ENCODE measurements around the gene NOVA2.

Gene NOVA2

GRCh38 chr19:45927565-45928261, 46.0 kb downstream of the NOVA2 start:
- peak; percentile 49 to 62 (median 57) for DNase-seq (ENCODE audit: low read depth in 2 of 3, low spot score in 2 of 3)

- DNase-seq (ENCODE audit: low read depth in 2 of 3, low spot score in 2 of 3): no peak
Measured at GRCh38 chr19:45924891-45925447, 48.7 kb downstream of the NOVA2 start.

GRCh38 chr19:45922281-45922680, 51.4 kb downstream of the NOVA2 start:
- no peak for DNase-seq (ENCODE audit: low read depth in 2 of 3, low spot score in 2 of 3)

GRCh38 chr19:45920458-45920857, 53.2 kb downstream of the NOVA2 start:
- DNase-seq (ENCODE audit: low read depth in 2 of 3, low spot score in 2 of 3): no peak

GRCh38 chr19:45919678-45920077, 54.0 kb downstream of the NOVA2 start:
- no peak for DNase-seq (ENCODE audit: low read depth in 2 of 3, low spot score in 2 of 3)

GRCh38 chr19:45918721-45919120, 54.9 kb downstream of the NOVA2 start:
- DNase-seq (ENCODE audit: low read depth in 2 of 3, low spot score in 2 of 3): no peak

GRCh38 chr19:45917421-45918091, 56.1 kb downstream of the NOVA2 start:
- DNase-seq (ENCODE audit: low read depth in 2 of 3, low spot score in 2 of 3): no peak

- no peak for DNase-seq (ENCODE audit: low read depth in 2 of 3, low spot score in 2 of 3)
Measured at GRCh38 chr19:45913874-45914830, 59.5 kb downstream of the NOVA2 start, which contains the start of gene NANOS2. NANOS2 (minus strand) TSS chr19:45914778; CDS start chr19:45914693, 85 bp downstream.

GRCh38 chr19:45911291-45911690, 62.4 kb downstream of the NOVA2 start:
- no peak for DNase-seq (ENCODE audit: low read depth in 2 of 3, low spot score in 2 of 3)

- no peak for DNase-seq (ENCODE audit: low read depth in 2 of 3, low spot score in 2 of 3)
Measured at GRCh38 chr19:45908956-45909355, 64.7 kb downstream of the NOVA2 start.

GRCh38 chr19:45906221-45906620, 67.4 kb downstream of the NOVA2 start:
- no peak for DNase-seq (ENCODE audit: low read depth in 2 of 3, low spot score in 2 of 3)

- no peak for DNase-seq (ENCODE audit: low read depth in 2 of 3, low spot score in 2 of 3)
Measured at GRCh38 chr19:45905011-45905410, 68.7 kb downstream of the NOVA2 start.

GRCh38 chr19:45902651-45903625, 70.7 kb downstream of the NOVA2 start:
- peak; percentile 98 to 100 (median 100) for DNase-seq (ENCODE audit: low read depth in 2 of 3, low spot score in 2 of 3)

GRCh38 chr19:45901912-45902650, 71.6 kb downstream of the NOVA2 start, which contains the start of gene MYPOP:
MYPOP (minus strand) TSS chr19:45902613; CDS start chr19:45901773, 840 bp downstream.
- no peak for DNase-seq (ENCODE audit: low read depth in 2 of 3, low spot score in 2 of 3)

GRCh38 chr19:45901432-45901911, 72.2 kb downstream of the NOVA2 start:
- no peak for DNase-seq (ENCODE audit: low read depth in 2 of 3, low spot score in 2 of 3)

GRCh38 chr19:45900738-45901431, 72.8 kb downstream of the NOVA2 start:
- no peak for DNase-seq (ENCODE audit: low read depth in 2 of 3, low spot score in 2 of 3)

- no peak for DNase-seq (ENCODE audit: low read depth in 2 of 3, low spot score in 2 of 3)
Measured at GRCh38 chr19:45899919-45900589, 73.6 kb downstream of the NOVA2 start.

- DNase-seq (ENCODE audit: low read depth in 2 of 3, low spot score in 2 of 3): no peak
Measured at GRCh38 chr19:45899253-45899652, 74.4 kb downstream of the NOVA2 start.
